Fibroblast of the conjunctiva (primary cell): Measurements from ENCODE around the gene PLD2.
"Not testable (repeated sequence)": the region's sequence is repeated elsewhere in the genome, so short reads cannot be mapped to it uniquely, and the experiment has no call there.

Experiments used
- DNase-seq: peaks from one replicate; pipeline ENCODE4 v3.0.0-alpha.2; 2010; ENCODE audit warnings: low read depth

PLD2 gene

DNA sequence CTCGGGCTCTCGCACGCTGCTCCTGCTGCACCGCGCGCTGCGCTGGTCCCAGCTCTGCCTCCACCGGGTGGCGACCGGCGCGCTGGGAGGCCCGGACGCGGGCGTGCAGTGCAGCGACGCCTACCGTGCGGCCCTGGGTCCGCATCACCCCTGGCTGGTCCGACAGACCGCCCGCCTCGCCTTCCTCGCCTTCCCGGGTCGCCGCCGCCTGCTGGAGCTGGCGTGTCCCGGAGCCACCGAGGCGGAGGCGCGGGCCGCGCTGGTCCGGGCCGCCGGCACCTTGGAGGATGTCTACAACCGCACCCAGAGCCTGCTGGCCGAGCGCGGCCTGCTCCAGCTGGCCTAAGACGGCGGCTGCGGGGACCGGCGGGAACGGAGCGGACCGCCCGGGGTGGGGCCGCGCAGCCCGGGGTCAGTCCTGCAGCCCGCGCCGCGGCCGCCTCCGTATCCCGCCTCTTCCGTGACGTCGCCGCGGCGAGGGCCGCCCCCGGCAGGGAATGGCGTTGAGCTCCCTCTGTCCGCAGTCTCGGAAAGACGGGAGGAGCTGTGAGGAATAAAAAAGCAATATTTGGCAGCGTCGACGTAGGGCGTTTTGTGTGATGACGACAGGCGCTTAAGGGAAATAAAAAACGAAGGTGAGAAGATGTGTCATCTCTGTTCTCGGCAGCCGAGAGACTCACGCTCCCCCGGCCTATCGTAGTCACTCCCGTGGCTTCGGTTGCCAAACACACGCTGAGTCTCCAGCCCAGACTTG lies 16.8 kb upstream of the PLD2 start:
- peak; percentile 74 for DNase-seq

DNA sequence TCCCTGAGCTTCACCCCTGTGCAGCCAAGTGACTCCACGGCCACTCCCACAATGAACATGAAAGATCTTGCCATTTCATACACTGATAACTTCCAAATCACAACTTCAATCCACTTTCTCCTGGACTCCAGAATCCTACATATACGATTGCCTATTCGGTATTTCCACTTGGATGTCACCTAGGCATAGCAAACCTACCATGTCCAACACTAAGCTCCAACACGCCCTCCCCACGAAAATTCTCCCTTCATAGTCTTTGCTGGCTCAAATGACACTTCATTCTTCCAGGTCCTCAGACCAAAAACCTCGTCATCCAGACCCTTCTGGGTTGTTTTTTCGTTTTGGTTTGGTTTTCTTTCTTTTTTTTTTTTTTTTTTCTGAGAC lies 16.3 kb upstream of the PLD2 start:
- DNase-seq = no peak

DNA sequence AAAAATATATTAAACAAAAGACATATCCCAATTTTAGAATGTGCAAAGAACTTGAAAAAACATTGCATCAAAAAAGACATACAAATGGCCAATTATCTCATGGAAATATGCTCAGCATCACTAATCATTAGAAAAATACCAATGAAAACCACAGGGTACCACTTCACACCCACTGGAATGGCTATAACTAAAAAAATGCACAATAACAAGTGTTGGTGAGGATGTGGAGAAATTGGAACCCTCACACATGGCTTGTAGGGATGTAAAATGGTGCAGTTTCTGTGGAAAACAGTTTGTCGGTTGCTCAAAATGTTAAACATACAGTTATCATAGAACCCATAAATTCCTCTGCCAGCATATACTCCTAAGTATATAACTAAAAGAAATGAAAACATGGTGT lies 11.8 kb upstream of the PLD2 start:
- DNase-seq = no peak

DNA sequence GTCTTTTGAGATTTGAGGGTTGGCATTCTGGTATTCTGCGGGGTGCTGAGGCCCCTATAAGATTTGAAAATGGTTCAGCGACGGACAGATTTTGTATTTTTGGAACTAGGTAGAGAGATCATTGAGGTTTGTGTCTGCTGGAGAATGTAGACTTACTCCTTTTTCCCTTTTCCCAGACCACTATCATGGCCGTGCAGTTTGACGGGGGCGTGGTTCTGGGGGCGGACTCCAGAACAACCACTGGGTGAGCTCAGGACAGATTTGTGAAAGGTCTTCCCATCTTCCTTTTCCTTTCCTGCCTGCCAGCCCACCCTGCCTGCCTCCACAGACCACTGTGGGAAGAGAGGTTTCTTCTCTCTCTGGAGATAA lies 10.4 kb upstream of the PLD2 start:
- no peak for DNase-seq

DNA sequence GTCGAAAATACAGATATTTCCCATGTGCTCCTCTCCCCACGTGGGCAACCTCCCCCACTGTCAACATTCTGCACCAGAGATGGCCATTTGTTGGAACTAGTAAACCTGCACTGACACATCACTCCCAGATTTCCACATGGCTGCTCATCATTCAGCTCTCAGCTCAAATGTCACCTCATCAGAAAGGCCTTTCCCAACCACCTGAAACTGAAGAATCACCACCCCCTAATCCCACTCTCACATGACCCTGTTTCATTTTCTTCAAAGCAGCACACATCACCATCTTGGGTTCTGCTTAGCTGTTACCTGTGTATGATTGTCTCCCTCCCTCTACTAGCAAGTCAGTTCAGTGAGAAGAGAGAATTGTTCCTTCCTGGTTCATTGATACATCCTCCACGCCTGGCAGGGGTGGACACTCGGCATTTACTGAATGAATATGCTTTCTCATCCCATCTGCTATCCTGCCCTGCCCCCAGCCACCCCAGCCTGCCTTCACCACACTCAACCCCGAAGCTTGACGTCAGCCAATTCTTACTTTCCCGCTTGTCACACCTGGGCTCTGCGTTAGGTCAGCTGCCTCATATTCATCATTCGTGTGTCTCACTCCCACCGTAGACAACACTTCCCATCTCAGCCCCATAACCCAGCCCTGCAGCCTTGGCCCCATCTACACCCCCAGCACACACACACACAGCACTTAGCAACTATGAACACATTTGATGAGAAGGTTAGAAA lies 6.3 kb upstream of the PLD2 start:
- DNase-seq = no peak

DNA sequence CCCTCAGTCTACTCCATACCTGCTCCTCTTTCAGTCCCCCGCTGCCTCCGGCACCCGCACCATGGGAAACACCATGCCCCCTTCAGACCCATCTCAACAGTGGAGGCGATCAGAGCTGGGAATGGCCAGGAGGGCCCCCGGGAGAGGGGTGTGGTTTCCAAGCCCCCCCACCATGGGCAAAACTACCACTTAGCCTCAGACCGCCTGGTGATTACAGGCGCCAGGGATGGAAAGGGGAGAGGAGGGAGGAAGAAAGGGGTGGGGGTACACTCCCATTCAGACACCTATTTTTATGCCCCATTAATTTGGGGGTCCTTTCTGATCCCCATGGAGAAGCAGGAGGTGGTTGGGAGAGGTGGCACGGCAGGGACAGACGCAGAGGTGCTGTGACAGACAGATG lies 4.7 kb upstream of the PLD2 start, which contains the start of gene C17orf114:
Gene C17orf114, minus strand, starts transcription at position 101 of the 400 bp plus-strand sequence.
- no peak for DNase-seq

DNA sequence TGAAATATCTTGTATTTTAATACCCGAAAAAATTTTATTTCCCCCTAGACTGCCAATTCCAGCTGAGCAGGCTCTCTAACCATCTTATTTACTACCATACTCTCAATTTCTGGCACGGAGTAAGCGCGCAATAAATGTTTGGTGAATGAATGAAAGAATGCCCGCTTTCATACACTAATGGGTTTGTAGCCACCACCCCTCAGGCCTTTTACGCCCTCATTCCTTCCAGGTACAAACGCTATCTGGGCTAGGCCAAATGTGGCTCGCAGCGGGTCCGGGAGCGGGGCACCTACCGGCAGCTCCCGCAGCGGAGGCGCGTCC lies 536 bp upstream of the PLD2 start:
- no peak for DNase-seq

DNA sequence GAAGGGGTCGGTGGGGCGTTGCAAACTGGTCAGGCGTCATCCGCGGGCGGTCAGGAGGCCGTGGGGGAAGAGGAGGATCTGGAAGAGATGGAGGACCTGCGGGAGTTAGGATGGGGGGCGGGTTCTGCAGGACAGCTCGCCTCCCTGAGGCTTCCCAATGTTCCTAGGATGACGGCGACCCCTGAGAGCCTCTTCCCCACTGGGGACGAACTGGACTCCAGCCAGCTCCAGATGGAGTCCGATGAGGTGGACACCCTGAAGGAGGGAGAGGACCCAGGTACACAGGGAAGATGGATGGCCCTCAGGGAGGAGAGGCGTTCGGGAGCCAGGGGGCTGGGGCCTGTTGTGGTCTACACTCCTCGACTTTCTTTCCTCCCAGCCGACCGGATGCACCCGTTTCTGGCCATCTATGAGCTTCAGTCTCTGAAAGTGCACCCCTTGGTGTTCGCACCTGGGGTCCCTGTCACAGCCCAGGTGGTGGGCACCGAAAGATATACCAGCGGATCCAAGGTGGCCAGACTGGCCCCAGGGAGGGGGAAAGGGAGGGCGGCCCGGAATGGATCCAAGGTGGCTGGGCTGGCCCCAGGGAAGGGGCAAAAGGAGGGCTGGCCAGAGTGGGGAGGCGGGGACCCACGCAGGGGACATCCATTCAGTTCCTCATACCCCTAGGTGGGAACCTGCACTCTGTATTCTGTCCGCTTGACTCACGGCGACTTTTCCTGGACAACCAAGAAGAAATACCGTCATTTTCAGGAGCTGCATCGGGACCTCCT lies 839 bp downstream of the PLD2 start:
- no peak for DNase-seq

DNA sequence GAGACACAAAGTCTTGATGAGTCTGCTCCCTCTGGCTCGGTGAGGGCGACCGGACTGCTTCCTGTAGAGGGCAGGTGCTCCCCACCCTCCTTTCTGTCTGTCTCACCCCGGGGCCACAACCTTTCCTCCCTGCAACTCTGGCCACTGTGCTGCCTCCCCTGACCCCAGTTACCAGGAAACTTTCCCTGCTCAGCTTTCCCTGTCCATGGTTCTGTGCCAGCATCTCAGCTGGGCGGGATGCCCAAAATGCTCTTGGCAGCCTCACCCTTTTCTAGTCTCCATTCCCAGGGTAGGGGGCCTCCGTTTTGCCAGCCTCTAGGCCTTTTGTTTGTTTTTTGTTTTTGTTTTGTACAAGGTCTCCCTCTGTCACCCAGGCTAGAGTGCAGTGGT lies 1.4 kb downstream of the PLD2 start:
- DNase-seq = no peak

DNA sequence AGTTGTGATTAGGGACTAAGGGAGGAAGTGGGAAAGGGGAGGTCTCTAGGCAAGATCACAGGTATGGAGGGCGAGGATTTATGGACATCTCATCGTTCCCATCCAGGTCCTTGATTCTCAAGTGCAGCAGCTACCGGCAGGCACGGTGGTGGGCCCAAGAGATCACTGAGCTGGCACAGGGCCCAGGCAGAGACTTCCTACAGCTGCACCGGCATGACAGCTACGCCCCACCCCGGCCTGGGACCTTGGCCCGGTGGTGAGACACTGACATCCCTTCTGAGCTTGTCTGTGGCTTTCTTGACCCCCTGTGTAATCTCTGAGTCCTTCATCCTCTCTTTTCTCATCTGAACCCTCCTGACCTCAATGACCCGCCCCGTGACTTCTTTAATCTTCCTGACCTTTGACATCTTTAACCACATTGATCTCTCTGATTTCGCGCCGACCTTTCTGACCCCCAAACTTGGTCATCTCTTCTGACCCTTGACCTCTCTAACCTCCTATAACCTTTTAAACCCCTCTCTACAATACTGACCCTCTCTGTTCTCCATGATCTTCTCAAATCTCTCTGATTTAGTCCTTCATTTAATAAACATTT lies 3.8 kb downstream of the PLD2 start:
- DNase-seq = no peak

DNA sequence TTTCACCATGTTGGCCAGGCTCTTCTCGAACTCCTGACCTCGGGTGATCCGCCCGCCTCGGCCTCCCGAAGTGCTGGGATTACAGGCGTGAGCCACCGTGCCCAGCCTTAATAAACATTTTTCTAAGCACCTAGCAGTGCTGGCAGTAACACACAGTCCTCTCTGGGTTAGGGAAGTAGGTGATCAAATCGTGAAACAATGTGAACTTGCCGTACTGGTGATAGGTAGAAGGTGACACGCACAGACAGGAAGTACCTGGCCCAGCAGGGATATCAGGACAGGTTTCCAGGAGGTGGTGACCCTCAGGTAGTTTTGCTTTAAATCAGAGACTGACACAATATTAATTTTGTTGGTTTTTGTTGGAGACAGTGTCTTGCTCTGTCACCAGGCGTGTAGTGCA lies 4.5 kb downstream of the PLD2 start:
- DNase-seq = no peak

DNA sequence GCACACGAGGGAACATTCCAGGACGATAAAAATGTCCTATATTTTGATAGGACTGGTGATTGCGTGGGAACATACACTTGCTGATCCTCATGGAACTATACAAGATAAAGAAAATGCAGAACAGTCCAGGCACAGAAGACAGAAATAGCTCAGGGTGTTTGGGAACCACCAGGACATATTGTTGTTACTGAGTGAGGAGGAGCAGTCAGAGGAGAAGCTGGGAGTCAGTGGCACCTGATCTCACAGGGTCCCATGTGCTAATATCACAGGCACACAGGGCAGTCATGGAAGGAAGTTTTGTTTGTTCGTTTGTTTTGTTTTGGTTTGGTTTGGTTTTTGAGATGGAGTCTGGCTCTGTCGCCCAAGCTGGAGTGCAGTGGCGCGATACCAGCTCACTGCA lies 5.7 kb downstream of the PLD2 start:
- DNase-seq = no peak

DNA sequence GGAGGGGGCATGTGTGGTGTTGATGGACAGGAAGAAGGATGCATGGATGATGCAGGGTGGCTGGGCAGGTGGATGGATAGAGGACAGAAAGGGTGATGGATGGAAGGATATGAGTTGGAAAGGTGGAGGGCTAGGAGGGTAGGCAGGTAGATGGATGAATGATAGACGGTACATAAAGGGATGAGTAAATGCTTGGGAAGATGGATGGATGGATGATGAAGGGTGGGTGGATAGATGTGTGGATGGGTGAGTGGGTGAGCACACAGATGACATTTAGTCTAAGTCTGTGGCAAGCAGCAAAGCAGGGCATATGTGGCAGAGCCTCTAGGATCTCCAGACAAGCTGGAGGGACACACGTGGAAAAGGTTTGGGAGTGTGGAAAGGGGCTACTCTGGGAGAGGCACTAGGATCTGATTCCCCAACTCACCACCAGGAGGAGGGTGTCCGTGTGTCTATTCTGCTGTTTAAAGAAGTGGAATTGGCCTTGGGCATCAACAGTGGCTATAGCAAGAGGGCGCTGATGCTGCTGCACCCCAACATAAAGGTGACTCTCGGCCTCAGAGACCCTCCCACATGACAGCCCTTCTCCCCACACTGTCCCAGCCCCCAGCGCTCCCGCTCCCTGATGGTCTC lies 8.2 kb downstream of the PLD2 start:
- DNase-seq = no peak

DNA sequence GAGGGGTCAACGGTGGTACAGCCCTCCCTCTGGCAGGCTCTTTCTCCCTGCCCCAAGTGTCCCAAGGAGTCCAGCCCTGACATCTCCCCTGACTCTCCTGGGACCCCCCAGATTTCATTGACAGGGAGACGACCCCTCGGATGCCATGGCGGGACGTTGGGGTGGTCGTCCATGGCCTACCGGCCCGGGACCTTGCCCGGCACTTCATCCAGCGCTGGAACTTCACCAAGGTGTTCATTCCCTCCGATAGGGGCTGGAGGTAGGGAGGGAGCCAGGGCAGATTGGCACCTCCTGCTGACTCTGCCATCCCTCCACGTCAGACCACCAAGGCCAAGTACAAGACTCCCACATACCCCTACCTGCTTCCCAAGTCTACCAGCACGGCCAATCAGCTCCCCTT lies 9.9 kb downstream of the PLD2 start:
- no peak for DNase-seq

DNA sequence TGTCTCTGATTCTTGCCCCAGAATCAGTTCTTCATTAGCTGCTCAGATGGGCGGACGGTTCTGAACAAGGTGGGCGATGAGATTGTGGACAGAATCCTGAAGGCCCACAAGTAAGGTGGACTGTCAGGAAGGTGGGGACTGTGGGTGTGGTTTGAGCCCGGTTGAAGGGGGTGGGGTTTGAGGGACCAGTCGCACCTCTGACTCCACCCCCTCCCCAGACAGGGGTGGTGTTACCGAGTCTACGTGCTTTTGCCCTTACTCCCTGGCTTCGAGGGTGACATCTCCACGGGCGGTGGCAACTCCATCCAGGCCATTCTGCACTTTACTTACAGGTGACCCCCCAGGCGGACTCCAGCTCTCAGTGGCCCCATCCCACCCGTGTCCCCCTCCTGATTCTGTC lies 11.3 kb downstream of the PLD2 start:
- no peak for DNase-seq

DNA sequence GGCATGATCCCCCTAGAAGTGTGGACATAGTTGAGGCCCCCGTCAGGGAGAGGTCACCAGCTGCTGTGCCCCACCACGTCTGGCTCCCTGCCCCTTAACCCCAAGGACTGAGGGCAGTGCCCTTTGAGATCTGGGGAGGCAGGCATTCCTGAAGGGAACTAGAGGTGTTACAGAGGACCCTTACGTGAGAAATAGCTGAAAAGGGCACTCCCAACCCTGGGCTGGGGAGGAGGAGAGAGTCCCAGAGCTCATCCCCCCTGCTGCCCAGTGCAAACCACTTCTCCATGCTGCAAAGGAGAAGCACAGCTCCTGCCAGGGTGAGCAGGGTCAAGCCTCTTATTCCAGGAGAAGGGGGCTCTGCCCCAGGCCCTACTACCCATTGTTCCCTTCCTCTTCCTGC lies 15.9 kb downstream of the PLD2 start:
- no peak for DNase-seq

DNA sequence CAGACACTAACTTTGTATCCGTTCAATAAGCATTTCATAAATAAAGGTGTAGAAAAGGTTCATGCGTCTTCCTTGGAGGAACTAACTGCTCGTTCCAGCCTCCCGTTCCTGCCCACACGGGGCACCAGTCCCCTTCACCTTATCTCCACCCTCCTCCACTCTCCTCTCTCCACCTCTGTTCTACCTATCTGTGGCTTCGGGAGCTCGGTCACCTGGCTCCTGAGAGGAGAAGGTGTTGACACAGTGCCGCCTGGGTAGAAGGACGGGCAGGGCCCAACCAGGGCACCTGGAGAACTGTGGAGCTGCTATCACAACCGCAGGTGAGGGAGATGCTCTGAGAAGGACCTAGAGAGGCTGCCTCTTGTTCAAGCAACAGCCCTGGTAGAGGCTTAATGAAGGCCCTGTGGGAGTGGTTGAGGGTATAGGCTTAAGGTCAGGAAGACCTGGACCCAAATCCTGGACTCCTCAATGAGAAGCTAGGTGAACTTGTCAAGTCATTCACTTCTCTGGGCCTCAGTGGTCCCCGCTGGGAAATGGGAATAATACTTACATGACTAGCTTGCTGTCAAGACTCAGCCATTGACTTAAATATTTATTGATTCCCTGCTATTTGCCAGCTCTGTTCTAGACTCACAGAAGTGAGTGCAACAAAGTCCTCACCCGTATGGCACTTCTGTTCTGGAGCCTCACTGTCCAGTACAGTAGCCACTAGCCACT lies 16.6 kb downstream of the PLD2 start:
- no peak for DNase-seq

DNA sequence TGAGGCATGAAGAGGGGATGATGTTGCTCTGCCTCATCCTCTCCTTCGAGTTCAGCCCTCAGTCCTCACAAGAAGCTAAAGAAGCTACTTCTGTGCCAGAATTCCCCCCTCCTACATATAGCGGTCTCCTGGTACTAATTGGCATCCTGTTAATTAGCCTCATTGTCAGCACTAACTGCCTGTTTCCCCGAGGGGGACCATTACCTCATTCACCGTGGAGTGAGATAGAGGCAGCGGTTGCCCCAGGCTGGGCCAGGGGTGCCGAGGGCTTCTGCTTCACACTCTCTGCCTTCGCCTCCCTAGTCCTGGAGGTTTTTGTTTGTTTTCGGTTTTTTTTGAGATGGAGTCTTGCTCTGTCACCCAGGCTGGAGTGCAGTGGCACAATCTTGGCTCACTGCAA lies 20.4 kb downstream of the PLD2 start:
- DNase-seq = no peak

DNA sequence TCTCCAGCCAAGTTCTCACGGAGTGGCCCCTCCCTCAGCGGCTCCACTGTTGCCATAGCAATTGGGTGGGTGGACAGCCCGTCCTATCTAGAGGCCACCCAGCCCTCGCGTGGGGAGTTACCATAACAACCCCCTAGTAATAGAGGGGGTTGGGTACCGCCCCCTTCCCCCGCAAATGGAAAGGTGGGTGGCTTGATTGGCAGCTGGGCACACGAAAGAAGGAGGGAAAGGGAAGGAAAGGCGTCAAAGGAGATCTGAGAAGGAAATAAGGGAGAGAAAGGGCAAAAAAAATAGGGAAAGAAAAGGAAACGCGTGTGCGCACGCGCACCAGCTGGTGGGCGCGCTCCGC lies 25.9 kb downstream of the PLD2 start:
- DNase-seq = not testable (repeated sequence)

DNA sequence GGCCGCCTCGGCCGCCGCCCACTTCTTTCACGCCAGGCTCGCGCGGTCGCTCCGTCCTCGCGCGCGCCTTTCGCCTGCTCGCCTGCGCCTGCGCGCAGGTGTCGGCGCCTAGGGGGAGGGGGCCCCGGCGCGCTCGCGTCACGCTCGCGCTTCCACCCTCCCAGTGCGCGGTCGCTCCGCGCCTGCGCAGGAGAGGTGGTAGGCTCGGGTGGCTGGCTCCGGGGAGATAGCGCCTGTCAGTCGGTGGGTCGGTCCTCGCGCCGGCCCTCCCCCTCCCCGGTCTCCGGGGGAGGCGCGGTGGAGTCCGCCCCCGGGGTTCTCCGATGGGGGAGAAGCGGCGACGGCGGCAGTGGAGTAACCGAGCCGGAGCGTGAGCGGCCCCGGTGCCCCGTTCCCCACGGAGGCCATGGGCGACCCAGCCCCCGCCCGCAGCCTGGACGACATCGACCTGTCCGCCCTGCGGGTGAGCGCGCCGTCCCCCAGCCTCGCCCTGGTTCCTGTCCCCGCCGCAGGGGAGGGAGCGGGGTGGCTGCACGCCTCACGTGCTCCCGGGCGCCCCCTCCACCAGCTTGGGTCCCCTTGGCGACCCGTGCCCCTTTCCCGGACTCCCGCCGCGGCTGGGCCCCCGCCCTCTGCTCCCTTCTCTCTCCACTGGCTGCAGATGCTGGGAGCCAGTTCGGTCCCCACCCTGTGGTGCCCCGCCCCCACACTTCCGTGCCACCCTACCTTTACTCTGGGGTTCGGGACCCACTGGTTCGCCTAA lies 26.4 kb downstream of the PLD2 start, which contains the start of gene MINK1:
Gene MINK1, plus strand, starts transcription at position 163 of the 763 bp plus-strand sequence. Its CDS starts 244 bp downstream, at position 407.
- DNase-seq = peak; percentile 86
